A673 (cell line): Measurements from ENCODE around the gene PCGF2. TPM values are rescaled to one million over a fixed set of nuclear protein-coding genes. Genes with fewer than 3 reads are reported as not detected.

ENCODE experiments used
- BruUV-seq: library from RNA; stranded (reverse); fragments of 400-500 nt; replicated peaks from 2 replicates; lab custom pipeline; 2021; lab: Mats Ljungman, UMichigan
- CTCF ChIA-PET: fragments of 300-600 bp; sonication (Branson Sonifier 250); formaldehyde crosslinking; loops from one replicate; lab custom pipeline; 2022; ENCODE audit warnings: antibody characterized with exemption; lab: Charles Lee
- POLR2A ChIA-PET: fragments of 300-600 bp; sonication (Branson Sonifier 250); formaldehyde crosslinking; loops from one replicate; lab custom pipeline; 2022; ENCODE audit warnings: antibody characterized with exemption; ENCODE audit not compliant: low non-redundant PET; lab: Charles Lee
- DNase-seq: peaks from one replicate; pipeline ENCODE4 v3.0.0-alpha.2; 2015; ENCODE audit warnings: low spot score
- H3K27ac ChIP-seq: fragments of 200-600 bp; sonication (generic); 2 replicates; pipeline ENCODE4 v1.5.1; 2016; ENCODE audit warnings: mixed run types, low read depth, mild to moderate bottlenecking, mixed read lengths, antibody characterized with exemption, low read length; ENCODE audit not compliant: poor library complexity, severe bottlenecking
- H3K27me3 ChIP-seq: fragments of 200-600 bp; sonication (generic); replicated peaks from 2 replicates; pipeline ENCODE4 v1.6.1; 2017; ENCODE audit warnings: mixed run types, low read depth, mild to moderate bottlenecking, mixed read lengths, antibody characterized with exemption, low read length; ENCODE audit not compliant: insufficient read depth, poor library complexity
- H3K36me3 ChIP-seq: fragments of 200-600 bp; sonication (generic); 2 replicates; pipeline ENCODE4 v1.6.1; 2016; ENCODE audit warnings: mixed run types, mild to moderate bottlenecking, mixed read lengths, antibody characterized with exemption, low read length; ENCODE audit not compliant: insufficient read depth, poor library complexity, severe bottlenecking
- H3K4me1 ChIP-seq: fragments of 200-600 bp; sonication (generic); 2 replicates; pipeline ENCODE4 v1.6.1; 2017; ENCODE audit warnings: mixed run types, mild to moderate bottlenecking, mixed read lengths, antibody characterized with exemption, low read length; ENCODE audit not compliant: insufficient read depth, poor library complexity, severe bottlenecking
- H3K4me3 ChIP-seq: fragments of 200-600 bp; sonication (generic); 2 replicates; pipeline ENCODE4 v1.5.1; 2016; ENCODE audit warnings: low read depth, mixed run types, mild to moderate bottlenecking, mixed read lengths, low read length; ENCODE audit not compliant: poor library complexity, severe bottlenecking
- H3K9me3 ChIP-seq: fragments of 200-600 bp; sonication (generic); 2 replicates; pipeline ENCODE4 v1.6.1; 2016; ENCODE audit warnings: mixed run types, low read depth, mild to moderate bottlenecking, mixed read lengths, antibody characterized with exemption, low read length; ENCODE audit not compliant: poor library complexity, severe bottlenecking
- EZH2 ChIP-seq: fragments of 200-600 bp; sonication (generic); IDR thresholded peaks from 2 replicates; pipeline ENCODE4 v1.6.1; 2017; ENCODE audit warnings: borderline replicate concordance, low read depth, mild to moderate bottlenecking, mixed read lengths, antibody characterized with exemption, low read length; ENCODE audit not compliant: poor library complexity, severe bottlenecking
- intact Hi-C: fragments of 100-400 bp; cut with micrococcal nuclease; formaldehyde crosslinking; loops from one replicate; pipeline ENCODE4 v1.10.0; 2022; ENCODE audit not compliant: unreplicated experiment
- total RNA-seq: library from RNA; stranded (reverse); gene quantifications from 2 replicates; pipeline ENCODE4 v1.2.3, GENCODE V29; 2021
- TF ChIP-seq, protein P1 (sequence below): fragments of 300-800, 200-600 bp; sonication (generic); conservative IDR thresholded peaks from 2 replicates; pipeline ENCODE4 v1.5.1; 2017; ENCODE audit warnings: low read depth, mild to moderate bottlenecking, antibody characterized with exemption, low read length, moderate library complexity, mixed read lengths

PCGF2 gene
- total RNA-seq, 1 experiment from 2014 or later = 34.4 TPM

DNA sequence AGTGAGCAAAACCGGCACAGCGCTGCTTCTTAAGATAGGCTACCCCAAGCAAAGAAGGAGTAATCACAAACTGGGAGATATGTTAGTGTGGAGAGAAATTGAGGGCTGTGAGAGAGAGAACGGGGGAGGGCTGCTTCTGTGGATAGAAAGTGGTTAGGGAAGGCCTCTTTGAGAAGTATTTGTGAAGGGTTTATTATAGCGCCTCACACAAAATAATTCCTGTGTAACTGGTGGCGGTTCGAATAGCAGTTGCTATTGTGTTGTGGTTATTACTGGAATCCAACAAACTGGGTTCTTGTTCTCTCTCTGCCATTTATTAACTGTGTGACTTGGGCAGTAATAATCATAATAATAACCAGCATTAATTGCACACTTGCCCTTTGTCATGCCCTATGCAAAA lies 27.2 kb downstream of the PCGF2 start:
- ChIA-PET CTCF (no interaction called here), POLR2A (no interaction called here)
- no peak overlapping the region for H3K4me3 ChIP-seq
- intact Hi-C loops = no loop called here
- H3K36me3 ChIP-seq = peaks cover 7% of the 10 kb centered on the region
- DNase-seq = no peak
- no peak for TF ChIP-seq EZH2
- TF ChIP-seq, protein P1, sequence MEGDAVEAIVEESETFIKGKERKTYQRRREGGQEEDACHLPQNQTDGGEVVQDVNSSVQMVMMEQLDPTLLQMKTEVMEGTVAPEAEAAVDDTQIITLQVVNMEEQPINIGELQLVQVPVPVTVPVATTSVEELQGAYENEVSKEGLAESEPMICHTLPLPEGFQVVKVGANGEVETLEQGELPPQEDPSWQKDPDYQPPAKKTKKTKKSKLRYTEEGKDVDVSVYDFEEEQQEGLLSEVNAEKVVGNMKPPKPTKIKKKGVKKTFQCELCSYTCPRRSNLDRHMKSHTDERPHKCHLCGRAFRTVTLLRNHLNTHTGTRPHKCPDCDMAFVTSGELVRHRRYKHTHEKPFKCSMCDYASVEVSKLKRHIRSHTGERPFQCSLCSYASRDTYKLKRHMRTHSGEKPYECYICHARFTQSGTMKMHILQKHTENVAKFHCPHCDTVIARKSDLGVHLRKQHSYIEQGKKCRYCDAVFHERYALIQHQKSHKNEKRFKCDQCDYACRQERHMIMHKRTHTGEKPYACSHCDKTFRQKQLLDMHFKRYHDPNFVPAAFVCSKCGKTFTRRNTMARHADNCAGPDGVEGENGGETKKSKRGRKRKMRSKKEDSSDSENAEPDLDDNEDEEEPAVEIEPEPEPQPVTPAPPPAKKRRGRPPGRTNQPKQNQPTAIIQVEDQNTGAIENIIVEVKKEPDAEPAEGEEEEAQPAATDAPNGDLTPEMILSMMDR = no peak
- BruUV-seq = no TSS peak
- no peaks in the 10 kb centered on the region for H3K27me3 ChIP-seq
- H3K9me3 ChIP-seq = no peaks in the 10 kb centered on the region
- H3K27ac ChIP-seq = no peak overlapping the region
- H3K4me1 ChIP-seq = no peaks in the 10 kb centered on the region

DNA sequence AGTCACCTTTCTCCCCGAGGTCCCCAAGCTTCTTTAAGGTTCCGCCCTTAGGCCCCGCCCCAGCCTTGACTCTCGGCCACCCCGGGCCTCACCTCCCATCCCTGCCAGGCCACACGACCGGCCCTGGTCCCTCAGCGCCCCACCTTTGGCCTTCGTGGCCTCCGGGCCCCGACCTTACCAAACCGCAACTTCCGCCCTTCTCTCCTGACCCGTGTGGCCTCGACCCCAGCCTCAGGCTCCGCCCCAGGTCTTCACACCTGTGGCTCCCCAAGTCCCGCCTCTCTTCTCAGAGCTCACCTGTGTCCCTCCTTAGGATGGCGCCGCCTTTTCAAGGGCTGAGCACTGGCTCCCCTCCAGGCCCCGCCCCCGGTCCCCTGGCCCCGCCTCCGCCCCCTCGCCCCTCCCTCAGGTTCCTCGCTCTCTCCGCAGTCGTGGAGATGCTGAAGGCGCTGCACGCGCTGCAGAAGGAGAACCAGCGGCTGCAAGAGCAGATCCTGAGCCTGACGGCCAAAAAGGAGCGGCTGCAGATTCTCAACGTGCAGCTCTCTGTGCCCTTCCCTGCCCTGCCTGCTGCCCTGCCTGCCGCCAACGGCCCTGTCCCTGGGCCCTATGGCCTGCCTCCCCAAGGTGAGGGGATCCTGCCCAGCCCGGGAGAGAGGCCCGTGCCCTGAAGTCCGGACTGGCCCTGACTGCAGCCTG lies 28.0 kb downstream of the PCGF2 start:
- CTCF ChIA-PET = no interaction called here
- Histone ChIP-seq H3K36me3 (peaks cover 7% of the 10 kb centered on the region), H3K9me3 (no peaks in the 10 kb centered on the region), H3K27ac (no peak overlapping the region), H3K4me3 (no peak overlapping the region), H3K27me3 (no peaks in the 10 kb centered on the region), H3K4me1 (no peaks in the 10 kb centered on the region)
- no peak for DNase-seq
- POLR2A ChIA-PET = no interaction called here
- BruUV-seq = no TSS peak
- TF ChIP-seq, protein P1 = no peak
- TF ChIP-seq EZH2 = no peak
- intact Hi-C loops = no loop called here

DNA sequence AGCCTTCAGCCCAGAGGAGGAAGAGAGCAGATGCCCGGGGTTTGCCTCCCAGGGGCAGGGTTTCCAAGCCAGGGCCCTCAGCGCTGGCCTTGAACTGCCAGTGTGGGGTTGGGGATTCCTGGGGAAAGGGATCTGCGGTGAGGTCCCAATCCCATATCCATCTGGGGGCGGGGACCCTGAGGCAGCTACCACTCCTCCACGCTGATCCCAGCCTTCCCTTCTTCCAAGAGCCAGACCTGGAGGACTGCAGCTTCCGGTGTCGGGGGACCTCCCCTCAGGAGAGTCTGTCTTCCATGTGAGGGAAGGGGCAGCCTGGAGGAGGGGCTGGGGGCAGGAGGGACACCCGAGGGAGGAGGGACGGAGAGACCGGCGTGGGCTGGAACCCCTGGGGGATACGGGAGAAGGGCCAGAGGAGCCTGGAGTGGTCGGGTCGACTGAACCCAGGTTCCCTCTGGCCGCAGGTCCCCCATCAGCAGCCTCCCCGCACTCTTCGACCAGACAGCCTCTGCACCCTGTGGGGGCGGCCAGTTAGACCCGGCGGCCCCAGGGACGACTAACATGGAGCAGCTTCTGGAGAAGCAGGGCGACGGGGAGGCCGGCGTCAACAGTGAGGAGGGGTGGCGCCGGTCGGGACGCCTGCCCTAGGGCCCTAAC lies 28.7 kb downstream of the PCGF2 start:
- CTCF ChIA-PET = no interaction called here
- DNase-seq = no peak
- Histone ChIP-seq H3K27ac (peak overlapping the region; percentile 50), H3K9me3 (no peaks in the 10 kb centered on the region), H3K4me1 (no peaks in the 10 kb centered on the region), H3K4me3 (no peak overlapping the region), H3K27me3 (no peaks in the 10 kb centered on the region), H3K36me3 (peaks cover 9% of the 10 kb centered on the region)
- POLR2A ChIA-PET = no interaction called here
- intact Hi-C loops = no loop called here
- BruUV-seq = no TSS peak
- no peak for TF ChIP-seq EZH2
- TF ChIP-seq, protein P1 = no peak
